ENCODE measurements around the gene CCND2. TPM values are rescaled to one million over a fixed set of nuclear protein-coding genes. Genes with fewer than 3 reads are reported as not detected.

Gene CCND2
- total and polyA plus RNA-seq, 2 of the 8 experiments (the other 6 are each of a cell fraction or from before 2014, with no cell fraction given), result 41.7 to 223 TPM

DNA sequence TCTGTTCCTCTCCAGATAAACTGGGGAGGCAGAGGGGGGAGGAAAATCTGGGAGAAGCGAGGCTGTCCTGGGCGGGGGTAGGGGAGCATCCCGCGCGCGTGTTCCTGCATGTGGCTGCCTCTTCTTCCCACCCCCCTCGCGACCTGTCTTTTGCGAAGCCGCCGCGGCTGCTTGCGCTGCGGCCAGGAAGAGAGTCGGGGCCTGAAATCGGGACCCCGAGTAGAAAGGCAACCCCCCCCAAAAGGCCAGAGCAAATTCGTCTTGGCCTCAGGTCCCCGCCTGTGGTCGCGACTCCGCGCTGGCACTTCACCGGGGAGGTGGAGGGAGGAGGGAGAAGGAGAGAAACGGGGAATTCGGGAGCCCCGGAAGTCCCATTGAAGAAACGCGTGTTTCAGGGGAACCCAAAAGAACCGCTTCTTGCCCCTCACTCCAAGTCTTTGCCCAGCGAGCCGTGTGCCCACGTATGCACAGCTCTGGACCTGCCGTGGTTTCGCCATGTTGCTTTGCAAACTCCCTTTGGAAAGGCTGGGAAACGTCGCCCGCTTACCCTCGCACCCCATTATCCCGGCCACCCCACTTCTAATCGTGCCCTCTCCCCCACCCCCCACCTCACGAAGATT, 944 bp downstream of the CCND2 start (continued):
- TF ChIP-seq YY1 (IDR thresholded peaks at IDR 0.05; ENCODE audit: low read depth, low read length) (peak; percentile 69; the same call in 1 of the 2 replicates), SUZ12 (IDR thresholded peaks at IDR 0.05; ENCODE audit: low read length) (no peak), MAFK (IDR thresholded peaks at IDR 0.05; ENCODE audit: low read depth, low read length) (no peak), KDM4A (IDR thresholded peaks at IDR 0.05; ENCODE audit: low read depth, low read length, severe bottlenecking) (peak; percentile 54), BACH1 (IDR thresholded peaks at IDR 0.05; ENCODE audit: low read length) (no peak), CHD1 (IDR thresholded peaks at IDR 0.05; ENCODE audit: low read depth, low read length) (no peak), JUN (IDR thresholded peaks at IDR 0.05; ENCODE audit: low read depth, low read length) (no peak), GTF2F1 (IDR thresholded peaks at IDR 0.05; ENCODE audit: borderline replicate concordance, low read depth, low read length) (no peak), BRCA1 (IDR thresholded peaks at IDR 0.05; ENCODE audit: low read depth, low read length) (no peak), CBX5 (IDR thresholded peaks at IDR 0.05; ENCODE audit: low read depth, low read length) (no peak), EGR1 (IDR thresholded peaks at IDR 0.05; ENCODE audit: borderline replicate concordance, low read depth, low read length) (no peak), SAP30 (IDR thresholded peaks at IDR 0.05; ENCODE audit: insufficient read depth, insufficient replicate concordance, low read length) (no peak), SP2 (IDR thresholded peaks at IDR 0.05; ENCODE audit: low read length) (no peak), CTBP2 (IDR thresholded peaks at IDR 0.05; ENCODE audit: borderline replicate concordance, insufficient read depth, insufficient read length, low read length) (no peak), KDM5A (IDR thresholded peaks at IDR 0.05; ENCODE audit: low read length) (no peak), RAD21 (IDR thresholded peaks at IDR 0.05 in 1 of 2, conservative IDR thresholded peaks at IDR 0.05 in 1 of 2; ENCODE audit: low read depth in 2 of 2, low read length in 2 of 2) (no peak), HDAC2 (IDR thresholded peaks at IDR 0.05; ENCODE audit: borderline replicate concordance in 1 of 2, low read depth in 2 of 2, low read length in 2 of 2) (0 out of 4 replicates have a peak, but pooled peaks of 1 of the 2 experiments have one; percentile 22), RXRA (IDR thresholded peaks at IDR 0.05; ENCODE audit: insufficient read depth, low read depth, low read length) (no peak), POU5F1 (IDR thresholded peaks at IDR 0.05; ENCODE audit: low read depth, low read length) (no peak), JUND (IDR thresholded peaks at IDR 0.05; ENCODE audit: low read length) (no peak), SIX5 (IDR thresholded peaks at IDR 0.05; ENCODE audit: low read depth, low read length) (no peak), POLR2A (IDR thresholded peaks at IDR 0.05; ENCODE audit: control extremely low read depth in 1 of 2, low read depth in 2 of 2, low read length in 2 of 2) (peak in 1 of 2 experiments; percentile 52; a peak in 2 of 3 replicates)
- TF ChIP-seq, protein P1, sequence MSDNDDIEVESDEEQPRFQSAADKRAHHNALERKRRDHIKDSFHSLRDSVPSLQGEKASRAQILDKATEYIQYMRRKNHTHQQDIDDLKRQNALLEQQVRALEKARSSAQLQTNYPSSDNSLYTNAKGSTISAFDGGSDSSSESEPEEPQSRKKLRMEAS (IDR thresholded peaks at IDR 0.05), result no peak
- TF ChIP-seq, protein P2, sequence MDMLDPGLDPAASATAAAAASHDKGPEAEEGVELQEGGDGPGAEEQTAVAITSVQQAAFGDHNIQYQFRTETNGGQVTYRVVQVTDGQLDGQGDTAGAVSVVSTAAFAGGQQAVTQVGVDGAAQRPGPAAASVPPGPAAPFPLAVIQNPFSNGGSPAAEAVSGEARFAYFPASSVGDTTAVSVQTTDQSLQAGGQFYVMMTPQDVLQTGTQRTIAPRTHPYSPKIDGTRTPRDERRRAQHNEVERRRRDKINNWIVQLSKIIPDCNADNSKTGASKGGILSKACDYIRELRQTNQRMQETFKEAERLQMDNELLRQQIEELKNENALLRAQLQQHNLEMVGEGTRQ (IDR thresholded peaks at IDR 0.05; ENCODE audit: low read length), result no peak
